Memory B cell (primary cell): ENCODE measurements around the gene MOCOS.
A peak's percentile ranks its signal among the peaks of the same experiment; 100 is the strongest.

Experiments used
- ATAC-seq: fragments of 150-1000 bp; cut with Tn5 transposase; 2 replicates; pipeline ENCODE4 v1.10.0; 2021; ENCODE audit warnings: low read depth, mild to moderate bottlenecking, moderate library complexity
- DNase-seq, 2 donors: peaks; one replicate each; pipeline ENCODE4 v3.0.0; 2022; ENCODE audit warnings: low spot score in 2 of 2
- H3K27ac Mint-ChIP-seq: one replicate; pipeline ENCODE4 v1.8.0; 2022; ENCODE audit warnings: mild to moderate bottlenecking, moderate library complexity, mixed read lengths
- H3K27me3 Mint-ChIP-seq: one replicate; pipeline ENCODE4 v1.8.0; 2022; ENCODE audit warnings: mixed read lengths
- H3K36me3 Mint-ChIP-seq: one replicate; pipeline ENCODE4 v1.8.0; 2022; ENCODE audit warnings: mild to moderate bottlenecking, mixed read lengths
- H3K4me1 Mint-ChIP-seq: one replicate; pipeline ENCODE4 v1.8.0; 2022; ENCODE audit warnings: mixed read lengths
- H3K4me3 Mint-ChIP-seq: one replicate; pipeline ENCODE4 v1.8.0; 2022; ENCODE audit warnings: mild to moderate bottlenecking, moderate library complexity, mixed read lengths
- H3K9me3 Mint-ChIP-seq: one replicate; pipeline ENCODE4 v1.8.0; 2022; ENCODE audit warnings: mixed read lengths

Gene MOCOS

GRCh38 chr18:36281936-36282335 is 94.6 kb downstream of the MOCOS start:
- ATAC-seq (no peak), DNase-seq (no peak)
- Mint-ChIP-seq H3K27ac (no peak overlapping the region), H3K9me3 (no peaks in the 10 kb centered on the region), H3K4me3 (no peak overlapping the region), H3K4me1 (peaks cover 3% of the 10 kb centered on the region), H3K36me3 (no peaks in the 10 kb centered on the region), H3K27me3 (peaks cover 13% of the 10 kb centered on the region)

- peaks cover 3% of the 10 kb centered on the region for H3K4me1 Mint-ChIP-seq
- no peak for ATAC-seq
- no peak for DNase-seq
- H3K9me3 Mint-ChIP-seq, result peaks cover 2% of the 10 kb centered on the region
- H3K4me3 Mint-ChIP-seq, result no peak overlapping the region
- H3K27me3 Mint-ChIP-seq, result peaks cover 20% of the 10 kb centered on the region
- H3K36me3 Mint-ChIP-seq, result peaks cover 2% of the 10 kb centered on the region
- no peak overlapping the region for H3K27ac Mint-ChIP-seq
These were observed 96.2 kb downstream of the MOCOS start for GRCh38 chr18:36283448-36283847.

GRCh38 chr18:36284268-36284667 is 97.0 kb downstream of the MOCOS start:
- H3K27ac Mint-ChIP-seq, result no peak overlapping the region
- H3K4me3 Mint-ChIP-seq, result no peak overlapping the region
- no peak for DNase-seq
- H3K27me3 Mint-ChIP-seq, result peaks cover 17% of the 10 kb centered on the region
- peaks cover 3% of the 10 kb centered on the region for H3K4me1 Mint-ChIP-seq
- no peak for ATAC-seq
- H3K9me3 Mint-ChIP-seq, result peaks cover 6% of the 10 kb centered on the region
- peaks cover 2% of the 10 kb centered on the region for H3K36me3 Mint-ChIP-seq

GRCh38 chr18:36284671-36285295 is 97.5 kb downstream of the MOCOS start:
- H3K4me3 Mint-ChIP-seq, result no peak overlapping the region
- H3K4me1 Mint-ChIP-seq, result peaks cover 3% of the 10 kb centered on the region
- DNase-seq (peak; percentile 35 to 46), ATAC-seq (peak; percentile 43)
- peaks cover 2% of the 10 kb centered on the region for H3K36me3 Mint-ChIP-seq
- peaks cover 6% of the 10 kb centered on the region for H3K9me3 Mint-ChIP-seq
- H3K27ac Mint-ChIP-seq, result no peak overlapping the region
- H3K27me3 Mint-ChIP-seq, result peaks cover 17% of the 10 kb centered on the region

GRCh38 chr18:36287653-36288052 is 100.4 kb downstream of the MOCOS start:
- Mint-ChIP-seq H3K36me3 (peaks cover 2% of the 10 kb centered on the region), H3K9me3 (peaks cover 6% of the 10 kb centered on the region), H3K4me1 (peaks cover 3% of the 10 kb centered on the region), H3K27ac (no peak overlapping the region), H3K27me3 (peaks cover 16% of the 10 kb centered on the region), H3K4me3 (no peak overlapping the region)
- no peak for DNase-seq
- ATAC-seq, result no peak

GRCh38 chr18:36288689-36289088 is 101.4 kb downstream of the MOCOS start:
- peaks cover 2% of the 10 kb centered on the region for H3K36me3 Mint-ChIP-seq
- H3K9me3 Mint-ChIP-seq, result peaks cover 6% of the 10 kb centered on the region
- H3K27ac Mint-ChIP-seq, result no peak overlapping the region
- peaks cover 13% of the 10 kb centered on the region for H3K27me3 Mint-ChIP-seq
- no peak overlapping the region for H3K4me3 Mint-ChIP-seq
- DNase-seq, result no peak
- ATAC-seq, result no peak
- H3K4me1 Mint-ChIP-seq, result peaks cover 3% of the 10 kb centered on the region

- Mint-ChIP-seq H3K4me1 (no peaks in the 10 kb centered on the region), H3K9me3 (no peaks in the 10 kb centered on the region), H3K4me3 (no peak overlapping the region), H3K36me3 (no peaks in the 10 kb centered on the region), H3K27me3 (peaks cover 2% of the 10 kb centered on the region), H3K27ac (no peak overlapping the region)
- ATAC-seq (no peak), DNase-seq (no peak)
These were observed 106.7 kb downstream of the MOCOS start for GRCh38 chr18:36294031-36294430.

GRCh38 chr18:36295214-36295613 is 107.9 kb downstream of the MOCOS start:
- peaks cover 3% of the 10 kb centered on the region for H3K27me3 Mint-ChIP-seq
- no peak overlapping the region for H3K4me3 Mint-ChIP-seq
- H3K27ac Mint-ChIP-seq, result no peak overlapping the region
- ATAC-seq (no peak), DNase-seq (no peak)
- no peaks in the 10 kb centered on the region for H3K36me3 Mint-ChIP-seq
- H3K4me1 Mint-ChIP-seq, result no peaks in the 10 kb centered on the region
- no peaks in the 10 kb centered on the region for H3K9me3 Mint-ChIP-seq

GRCh38 chr18:36295880-36296301 is 108.6 kb downstream of the MOCOS start:
- Mint-ChIP-seq H3K4me3 (no peak overlapping the region), H3K27me3 (peaks cover 5% of the 10 kb centered on the region), H3K9me3 (no peaks in the 10 kb centered on the region), H3K36me3 (no peaks in the 10 kb centered on the region), H3K4me1 (no peaks in the 10 kb centered on the region), H3K27ac (no peak overlapping the region)
- DNase-seq (no peak), ATAC-seq (no peak)

- Mint-ChIP-seq H3K27ac (no peak overlapping the region), H3K4me3 (peak overlapping the region; percentile 64), H3K9me3 (no peaks in the 10 kb centered on the region), H3K27me3 (peaks cover 5% of the 10 kb centered on the region), H3K36me3 (no peaks in the 10 kb centered on the region), H3K4me1 (no peaks in the 10 kb centered on the region)
- ATAC-seq, result peak; percentile 24
- DNase-seq, result peak; percentile 14 to 28
These were observed 109.5 kb downstream of the MOCOS start for GRCh38 chr18:36296650-36297416.

GRCh38 chr18:36297417-36298125 is 110.3 kb downstream of the MOCOS start, which contains the start of gene FHOD3:
Gene FHOD3, plus strand, starts transcription at chr18:36297713. Its CDS starts 123 bp downstream, at chr18:36297836.
- DNase-seq (peak in 1 of 2 donors; percentile 2), ATAC-seq (peak; percentile 41)
- Mint-ChIP-seq H3K4me1 (no peaks in the 10 kb centered on the region), H3K27ac (no peak within 1 kb of the TSS), H3K36me3 (no peaks in the 10 kb centered on the region), H3K9me3 (no peaks in the 10 kb centered on the region), H3K4me3 (peak within 1 kb of the TSS; percentile 64), H3K27me3 (peaks cover 7% of the 10 kb centered on the region)

- ATAC-seq (peak; percentile 33), DNase-seq (no peak)
- Mint-ChIP-seq H3K4me1 (no peaks in the 10 kb centered on the region), H3K36me3 (no peaks in the 10 kb centered on the region), H3K4me3 (peak overlapping the region; percentile 30), H3K27me3 (peaks cover 12% of the 10 kb centered on the region), H3K27ac (no peak overlapping the region), H3K9me3 (no peaks in the 10 kb centered on the region)
These were observed 110.9 kb downstream of the MOCOS start for GRCh38 chr18:36298126-36298741.

- DNase-seq (no peak), ATAC-seq (no peak)
- Mint-ChIP-seq H3K9me3 (no peaks in the 10 kb centered on the region), H3K27me3 (peaks cover 14% of the 10 kb centered on the region), H3K4me3 (no peak overlapping the region), H3K4me1 (no peaks in the 10 kb centered on the region), H3K36me3 (no peaks in the 10 kb centered on the region), H3K27ac (no peak overlapping the region)
These were observed 111.7 kb downstream of the MOCOS start for GRCh38 chr18:36299015-36299414.

- no peaks in the 10 kb centered on the region for H3K36me3 Mint-ChIP-seq
- peaks cover 14% of the 10 kb centered on the region for H3K27me3 Mint-ChIP-seq
- no peaks in the 10 kb centered on the region for H3K4me1 Mint-ChIP-seq
- no peak overlapping the region for H3K4me3 Mint-ChIP-seq
- ATAC-seq (no peak), DNase-seq (no peak)
- no peaks in the 10 kb centered on the region for H3K9me3 Mint-ChIP-seq
- no peak overlapping the region for H3K27ac Mint-ChIP-seq
These were observed 112.9 kb downstream of the MOCOS start for GRCh38 chr18:36300211-36300610.
